Measurements from ENCODE around the gene PCK1. TPM values are rescaled to one million over a fixed set of nuclear protein-coding genes. Genes with fewer than 3 reads are reported as not detected.
A peak's percentile ranks its signal among the peaks of the same experiment; 100 is the strongest.

PCK1 gene
- total and polyA plus RNA-seq, 2 of the 13 experiments (the other 11 are each of a cell fraction or from before 2014, with no cell fraction given): 6.5 to 12.6 TPM

GRCh38 chr20:57589728-57590484 is 29.0 kb downstream of the PCK1 start (continued):
- no peak for TF ChIP-seq ZNF646 (CRISPR knock-in tag; IDR thresholded peaks at IDR 0.05)
- TF ChIP-seq TERF1 (CRISPR knock-in tag; IDR thresholded peaks at IDR 0.05): no peak
- TF ChIP-seq TFAP4 (IDR thresholded peaks at IDR 0.05; ENCODE audit: borderline replicate concordance, low read depth): peak; percentile 74; the same call in 1 of the 2 replicates
- no peak for TF ChIP-seq TGIF2 (CRISPR knock-in tag; IDR thresholded peaks at IDR 0.05)
- no peak for TF ChIP-seq MYNN (CRISPR knock-in tag; IDR thresholded peaks at IDR 0.05; ENCODE audit: low read depth)
- TF ChIP-seq NCOA2 (CRISPR knock-in tag; IDR thresholded peaks at IDR 0.05): peak; percentile 63; the same call in 1 of the 2 replicates
- no peak; the same call in 1 of the 2 replicates for TF ChIP-seq FOSL2 (CRISPR knock-in tag; IDR thresholded peaks at IDR 0.05)
- no peak; the same call in 1 of the 2 replicates for TF ChIP-seq ZHX2 (IDR thresholded peaks at IDR 0.05; ENCODE audit: low read depth)
- TF ChIP-seq ZHX2 (CRISPR knock-in tag; IDR thresholded peaks at IDR 0.05; ENCODE audit: borderline replicate concordance): no peak
- TF ChIP-seq DDIT3 (CRISPR knock-in tag; IDR thresholded peaks at IDR 0.05): no peak
